ENCODE data around the gene TMTC1. TPM values are rescaled to one million over a fixed set of nuclear protein-coding genes. Genes with fewer than 3 reads are reported as not detected.

The TMTC1 gene
- polyA plus RNA-seq, 1 of the 3 experiments (the other 2 are of a cell fraction) = 0.13 TPM

DNA sequence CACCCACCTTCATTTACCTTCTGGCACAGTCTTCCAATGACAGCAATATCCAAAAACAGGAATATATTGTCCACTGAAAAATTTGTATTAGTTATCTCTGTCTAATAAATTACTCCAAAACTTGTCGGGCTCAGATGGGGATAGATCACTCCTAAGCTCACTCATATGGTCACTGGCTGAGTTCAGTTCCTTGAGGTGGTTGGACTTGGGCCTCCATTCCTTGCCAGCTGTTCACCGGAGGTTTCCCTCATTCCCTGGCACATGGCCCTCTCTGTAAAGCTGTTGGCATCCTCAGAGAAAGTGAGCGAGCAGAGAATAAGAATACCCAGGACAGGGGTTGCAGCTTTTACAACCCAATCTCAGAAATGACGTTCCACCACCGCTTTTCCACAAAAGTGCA is 81.5 kb downstream of the TMTC1 start:
- Histone ChIP-seq H3K9ac (no peak overlapping the region), H3K4me2 (no peak overlapping the region), H3K4me1 (ENCODE audit: control insufficient read depth in 1 of 2, insufficient read depth in 2 of 2, low read depth in 1 of 2, low read length in 1 of 2) (peaks cover 0 to 10% of the 10 kb centered on the region in 2 experiments; a peak in 2 of 4 replicates), H3K9me2 (no peaks in the 10 kb centered on the region), H3K79me2 (ENCODE audit: insufficient read depth) (no peaks in the 10 kb centered on the region), H3K4me3 (ENCODE audit: low read depth in 2 of 2, low read length in 1 of 2) (no peak overlapping the region), H2AFZ (ENCODE audit: low read depth) (no peak overlapping the region), H3K27ac (ENCODE audit: low read depth in 2 of 2, low read length in 1 of 2) (no peak overlapping the region), H3K27me3 (ENCODE audit: insufficient read depth) (no peaks in the 10 kb centered on the region), H3K9me3 (no peaks in the 10 kb centered on the region), H3K36me3 (replicated peaks in 1 of 2; ENCODE audit: control insufficient read depth in 1 of 2, insufficient read depth in 2 of 2, low read length in 1 of 2) (no peaks in the 10 kb centered on the region), H4K20me1 (ENCODE audit: insufficient read depth) (no peaks in the 10 kb centered on the region), H3F3A (replicated peaks; ENCODE audit: insufficient read depth) (no peaks in the 10 kb centered on the region)
- no peak for DNase-seq
- WGBS (ENCODE audit: low lambda C conversion rate) = 73% methylated on average over 5 of the region's 5 CpGs
- ChIA-PET CTCF (interaction anchor here (0.6 to 1.3 kb wide), 2 partner anchors 16 to 83 kb away, joined by 3 to 7 read pairs; no protein-coding TSS in a partner anchor), POLR2A (no interaction called here)
- no peak for TF ChIP-seq NRF1 (IDR thresholded peaks at IDR 0.05; ENCODE audit: low read depth, low read length)
- TF ChIP-seq FOXM1 (IDR thresholded peaks at IDR 0.05; ENCODE audit: low read depth) = no peak
- TF ChIP-seq YY1 (IDR thresholded peaks at IDR 0.05; ENCODE audit: low read depth) = no peak
- TF ChIP-seq, protein P1, sequence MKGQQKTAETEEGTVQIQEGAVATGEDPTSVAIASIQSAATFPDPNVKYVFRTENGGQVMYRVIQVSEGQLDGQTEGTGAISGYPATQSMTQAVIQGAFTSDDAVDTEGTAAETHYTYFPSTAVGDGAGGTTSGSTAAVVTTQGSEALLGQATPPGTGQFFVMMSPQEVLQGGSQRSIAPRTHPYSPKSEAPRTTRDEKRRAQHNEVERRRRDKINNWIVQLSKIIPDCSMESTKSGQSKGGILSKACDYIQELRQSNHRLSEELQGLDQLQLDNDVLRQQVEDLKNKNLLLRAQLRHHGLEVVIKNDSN (IDR thresholded peaks at IDR 0.05; ENCODE audit: borderline replicate concordance, low read depth) = no peak
- no peak for TF ChIP-seq TAF1 (IDR thresholded peaks at IDR 0.05; ENCODE audit: borderline replicate concordance, low read depth, low read length)
- no peak for TF ChIP-seq RCOR1 (IDR thresholded peaks at IDR 0.05; ENCODE audit: low read length)
- TF ChIP-seq ELF1 (IDR thresholded peaks at IDR 0.05) = no peak
- no peak for TF ChIP-seq FOXJ3 (CRISPR knock-in tag; IDR thresholded peaks at IDR 0.05)
- TF ChIP-seq, protein P2, sequence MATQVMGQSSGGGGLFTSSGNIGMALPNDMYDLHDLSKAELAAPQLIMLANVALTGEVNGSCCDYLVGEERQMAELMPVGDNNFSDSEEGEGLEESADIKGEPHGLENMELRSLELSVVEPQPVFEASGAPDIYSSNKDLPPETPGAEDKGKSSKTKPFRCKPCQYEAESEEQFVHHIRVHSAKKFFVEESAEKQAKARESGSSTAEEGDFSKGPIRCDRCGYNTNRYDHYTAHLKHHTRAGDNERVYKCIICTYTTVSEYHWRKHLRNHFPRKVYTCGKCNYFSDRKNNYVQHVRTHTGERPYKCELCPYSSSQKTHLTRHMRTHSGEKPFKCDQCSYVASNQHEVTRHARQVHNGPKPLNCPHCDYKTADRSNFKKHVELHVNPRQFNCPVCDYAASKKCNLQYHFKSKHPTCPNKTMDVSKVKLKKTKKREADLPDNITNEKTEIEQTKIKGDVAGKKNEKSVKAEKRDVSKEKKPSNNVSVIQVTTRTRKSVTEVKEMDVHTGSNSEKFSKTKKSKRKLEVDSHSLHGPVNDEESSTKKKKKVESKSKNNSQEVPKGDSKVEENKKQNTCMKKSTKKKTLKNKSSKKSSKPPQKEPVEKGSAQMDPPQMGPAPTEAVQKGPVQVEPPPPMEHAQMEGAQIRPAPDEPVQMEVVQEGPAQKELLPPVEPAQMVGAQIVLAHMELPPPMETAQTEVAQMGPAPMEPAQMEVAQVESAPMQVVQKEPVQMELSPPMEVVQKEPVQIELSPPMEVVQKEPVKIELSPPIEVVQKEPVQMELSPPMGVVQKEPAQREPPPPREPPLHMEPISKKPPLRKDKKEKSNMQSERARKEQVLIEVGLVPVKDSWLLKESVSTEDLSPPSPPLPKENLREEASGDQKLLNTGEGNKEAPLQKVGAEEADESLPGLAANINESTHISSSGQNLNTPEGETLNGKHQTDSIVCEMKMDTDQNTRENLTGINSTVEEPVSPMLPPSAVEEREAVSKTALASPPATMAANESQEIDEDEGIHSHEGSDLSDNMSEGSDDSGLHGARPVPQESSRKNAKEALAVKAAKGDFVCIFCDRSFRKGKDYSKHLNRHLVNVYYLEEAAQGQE (IDR thresholded peaks at IDR 0.05; ENCODE audit: low read depth, low read length) = no peak
- TF ChIP-seq POLR2AphosphoS5 (IDR thresholded peaks at IDR 0.05; ENCODE audit: low read depth, low read length) = no peak
- TF ChIP-seq RFX5 (IDR thresholded peaks at IDR 0.05; ENCODE audit: low read length) = no peak
- TF ChIP-seq CHD2 (IDR thresholded peaks at IDR 0.05; ENCODE audit: low read length, partially characterized antibody) = no peak

GRCh38 chr12:29700761-29701481 is 82.8 kb downstream of the TMTC1 start:
- no peaks in the 10 kb centered on the region for H3K9me2 ChIP-seq
- H3K4me2 ChIP-seq = no peak overlapping the region
- H3K9me3 ChIP-seq = no peaks in the 10 kb centered on the region
- POLR2A ChIA-PET = no interaction called here
- no peaks in the 10 kb centered on the region for H3K36me3 ChIP-seq (replicated peaks in 1 of 2; ENCODE audit: control insufficient read depth in 1 of 2, insufficient read depth in 2 of 2, low read length in 1 of 2)
- DNase-seq = no peak
- no peak overlapping the region for H3K4me3 ChIP-seq (ENCODE audit: low read depth in 2 of 2, low read length in 1 of 2)
- H3F3A ChIP-seq (replicated peaks; ENCODE audit: insufficient read depth) = no peaks in the 10 kb centered on the region
- H4K20me1 ChIP-seq (ENCODE audit: insufficient read depth) = no peaks in the 10 kb centered on the region
- no peaks in the 10 kb centered on the region for H3K79me2 ChIP-seq (ENCODE audit: insufficient read depth)
- no peak overlapping the region for H2AFZ ChIP-seq (ENCODE audit: low read depth)
- no peaks in the 10 kb centered on the region for H3K27me3 ChIP-seq (ENCODE audit: insufficient read depth)
- WGBS (ENCODE audit: low lambda C conversion rate) = 52% methylated on average over 6 of the region's 6 CpGs
- H3K27ac ChIP-seq (ENCODE audit: low read depth in 2 of 2, low read length in 1 of 2) = no peak overlapping the region
- H3K4me1 ChIP-seq (ENCODE audit: control insufficient read depth in 1 of 2, insufficient read depth in 2 of 2, low read depth in 1 of 2, low read length in 1 of 2) = peaks cover 0 to 3% of the 10 kb centered on the region in 2 experiments; a peak in 2 of 4 replicates
- H3K9ac ChIP-seq = no peak overlapping the region
- CTCF ChIA-PET = interaction anchor here (1.6 kb wide), 1 partner anchor 14 kb away, joined by 6 read pairs; no protein-coding TSS in a partner anchor
- TF ChIP-seq NRF1 (IDR thresholded peaks at IDR 0.05; ENCODE audit: low read depth, low read length) (no peak), FOXJ3 (CRISPR knock-in tag; IDR thresholded peaks at IDR 0.05) (no peak), SMC3 (IDR thresholded peaks at IDR 0.05; ENCODE audit: low read depth, low read length) (no peak), ELF1 (IDR thresholded peaks at IDR 0.05) (no peak), PBX3 (IDR thresholded peaks at IDR 0.05) (no peak), YY1 (IDR thresholded peaks at IDR 0.05; ENCODE audit: low read depth) (no peak), EP300 (IDR thresholded peaks at IDR 0.05; ENCODE audit: borderline replicate concordance in 1 of 2, low read depth in 1 of 2, low read length in 1 of 2) (no peak), RXRA (IDR thresholded peaks at IDR 0.05; ENCODE audit: borderline replicate concordance, low read depth) (no peak)
- TF ChIP-seq, protein P2 (IDR thresholded peaks at IDR 0.05; ENCODE audit: low read depth, low read length) = no peak
- TF ChIP-seq, protein P1 (IDR thresholded peaks at IDR 0.05; ENCODE audit: borderline replicate concordance, low read depth) = no peak
